ENCODE results near the gene TIAM2. TPM values are rescaled to one million over a fixed set of nuclear protein-coding genes. Genes with fewer than 3 reads are reported as not detected.
"Not testable (repeated sequence)": the region's sequence is repeated elsewhere in the genome, so short reads cannot be mapped to it uniquely, and the experiment has no call there.

The TIAM2 gene
- total RNA-seq, 1 donor from 2014 or later = 11.9 TPM

GRCh38 chr6:155173488-155173887, 178.4 kb downstream of the TIAM2 start:
- DNase-seq (no peak), ATAC-seq (no peak)
- intact Hi-C loops (cut with micrococcal nuclease) = loop anchor here (5.0 to 10.0 kb wide), 2 partner anchors 249 to 306 kb away; no protein-coding TSS in a partner anchor

DNA sequence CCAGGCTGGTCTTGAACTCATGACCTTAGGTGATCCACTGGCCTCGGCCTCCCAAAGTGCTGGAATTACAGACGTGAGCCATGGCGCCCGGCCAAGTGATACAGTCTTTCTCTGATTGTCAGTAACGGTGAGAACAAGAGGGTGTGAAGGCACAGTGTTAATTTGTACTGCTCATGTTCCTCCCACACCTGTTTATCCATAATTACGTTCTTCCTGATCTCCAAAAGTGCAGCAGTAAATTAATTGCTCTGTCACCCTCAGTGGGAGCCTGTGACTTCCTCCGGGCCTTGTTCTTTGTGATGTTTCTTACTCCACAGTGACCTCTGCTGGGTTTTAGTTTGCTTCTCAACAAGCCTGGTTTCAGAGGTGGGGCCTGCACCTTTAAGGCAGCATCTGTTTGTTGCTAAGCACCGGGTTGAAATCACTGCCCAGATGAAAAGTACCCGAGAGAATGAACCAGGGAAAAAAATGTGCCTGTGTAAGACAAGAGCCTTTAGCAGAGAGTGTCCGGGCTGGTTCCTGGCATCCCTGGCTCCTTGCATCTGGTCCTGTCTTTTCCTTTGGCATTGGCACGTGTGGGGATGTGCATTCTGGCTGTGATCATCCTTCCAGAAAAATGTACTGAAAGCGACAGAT, 179.6 kb downstream of the TIAM2 start:
- DNase-seq (peak; percentile 45), ATAC-seq (peak; percentile 86)

GRCh38 chr6:155177363-155177961, 182.3 kb downstream of the TIAM2 start:
- no peak for DNase-seq
- peak; percentile 46 for ATAC-seq
- intact Hi-C loops (cut with micrococcal nuclease) = loop anchor here (5.0 to 10.0 kb wide), 3 partner anchors 70 to 253 kb away; partner anchors contain the start of gene TFB1M

More for the DNA sequence above, 179.6 kb downstream of the TIAM2 start:
- intact Hi-C loops (cut with micrococcal nuclease) = loop anchor here (5.0 to 10.0 kb wide), 4 partner anchors 73 to 307 kb away; partner anchors contain the start of gene TFB1M

DNA sequence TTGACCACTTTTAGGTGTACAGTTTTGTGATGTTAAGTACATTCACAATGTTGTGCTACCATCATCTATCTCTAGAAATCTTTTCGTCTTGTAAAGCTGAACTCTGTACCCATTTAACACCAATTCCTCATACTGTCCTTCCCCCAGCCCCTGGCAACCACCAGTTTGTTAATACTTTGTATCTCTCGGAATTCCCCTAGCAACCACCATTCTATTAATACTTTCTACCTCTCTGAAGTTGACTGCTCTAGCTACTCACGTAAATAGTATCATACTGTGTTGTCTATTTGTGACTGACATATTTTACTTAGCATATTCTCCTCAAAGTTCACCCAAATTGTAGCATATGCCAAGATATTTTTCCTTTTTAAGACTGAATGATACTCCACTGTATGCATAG, 186.4 kb downstream of the TIAM2 start:
- ATAC-seq = no peak
- intact Hi-C loops (cut with micrococcal nuclease) = no loop called here
- no peak for DNase-seq

GRCh38 chr6:155182103-155182502, 187.0 kb downstream of the TIAM2 start:
- no peak for ATAC-seq
- intact Hi-C loops (cut with micrococcal nuclease) = no loop called here
- DNase-seq = no peak

DNA sequence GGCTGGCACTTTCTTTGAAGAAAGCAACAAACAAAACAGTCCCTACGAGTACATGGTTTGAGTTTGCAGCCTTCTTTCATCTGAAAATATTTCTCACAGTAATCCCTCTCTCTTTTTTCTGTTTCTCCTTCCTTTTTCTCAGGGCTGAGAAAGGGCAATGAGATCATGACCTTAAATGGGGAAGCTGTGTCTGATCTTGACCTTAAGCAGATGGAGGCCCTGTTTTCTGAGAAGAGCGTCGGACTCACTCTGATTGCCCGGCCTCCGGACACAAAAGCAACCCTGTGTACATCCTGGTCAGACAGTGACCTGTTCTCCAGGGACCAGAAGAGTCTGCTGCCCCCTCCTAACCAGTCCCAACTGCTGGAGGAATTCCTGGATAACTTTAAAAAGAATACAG, 188.0 kb downstream of the TIAM2 start:
- ATAC-seq (peak; percentile 24), DNase-seq (no peak)
- intact Hi-C loops (cut with micrococcal nuclease) = no loop called here

DNA sequence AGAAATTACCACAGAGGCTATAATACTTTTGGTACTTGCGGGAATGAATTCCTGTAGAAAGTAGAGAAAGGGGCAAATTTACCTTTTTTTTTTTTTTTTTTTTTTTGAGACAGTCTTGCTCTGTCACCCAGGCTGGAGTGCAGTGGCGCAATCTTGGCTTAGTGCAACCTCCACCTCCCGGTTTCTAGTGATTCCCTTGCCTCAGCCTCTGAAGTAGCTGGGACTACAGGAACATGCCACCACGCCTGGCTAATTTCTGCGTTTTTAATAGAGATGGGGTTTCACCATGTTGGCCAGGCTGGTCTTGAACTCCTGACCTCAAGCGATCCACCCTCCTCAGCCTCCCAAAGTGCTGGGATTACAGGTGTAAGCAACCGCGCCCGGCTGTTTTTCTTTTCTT, 189.9 kb downstream of the TIAM2 start:
- intact Hi-C loops (cut with micrococcal nuclease); ATAC-seq; DNase-seq: not testable (repeated sequence)

DNA sequence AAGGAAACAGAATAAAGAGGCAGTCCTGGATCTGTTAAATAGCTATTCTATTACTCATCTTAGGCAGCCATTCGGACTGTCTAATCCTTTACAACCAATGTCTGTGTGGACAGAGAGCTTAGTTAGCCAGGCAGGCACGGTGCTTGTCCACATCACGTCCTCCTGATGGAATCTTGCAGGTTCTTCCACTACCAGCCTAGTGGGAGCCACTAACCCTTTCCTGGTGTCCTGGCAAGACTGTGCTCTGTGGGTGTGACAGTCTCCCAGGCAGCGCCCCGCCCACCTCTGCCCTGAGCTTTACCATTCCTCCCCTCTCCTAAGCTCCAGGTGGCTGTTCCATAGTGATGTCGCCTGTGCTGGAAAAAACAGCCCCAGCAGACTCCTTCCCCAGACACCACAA, 190.4 kb downstream of the TIAM2 start:
- intact Hi-C loops (cut with micrococcal nuclease) = no loop called here
- ATAC-seq = no peak
- no peak for DNase-seq

DNA sequence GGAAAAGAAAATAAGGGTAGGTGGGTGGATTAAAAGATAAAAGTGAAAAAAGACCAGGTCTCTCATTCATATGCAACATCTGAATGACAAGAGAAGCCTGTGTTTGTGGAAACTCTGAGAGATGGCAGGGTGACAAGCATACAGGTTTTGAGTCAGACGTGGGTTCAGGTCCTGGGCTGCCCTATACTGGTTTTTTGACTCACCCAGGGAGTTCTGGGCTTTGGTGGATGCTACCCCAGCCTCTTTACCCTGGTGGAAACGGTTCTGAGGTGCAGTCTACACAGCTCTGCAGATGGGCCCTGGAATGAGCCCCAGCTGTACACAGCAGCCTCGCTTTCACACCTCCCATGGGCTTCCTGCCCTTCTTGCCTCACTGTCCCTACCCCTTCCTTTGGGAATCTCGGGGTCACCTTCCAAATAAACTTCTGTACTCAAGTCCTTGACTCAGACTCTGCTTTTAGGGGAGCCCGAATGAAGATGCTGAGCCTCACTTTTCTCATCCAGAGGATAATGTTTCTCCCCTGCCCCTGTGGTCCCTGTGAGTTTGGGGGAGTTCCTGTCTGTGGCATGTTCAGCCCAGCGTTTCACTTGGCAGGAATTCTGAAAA, 191.0 kb downstream of the TIAM2 start:
- intact Hi-C loops (cut with micrococcal nuclease) = no loop called here
- no peak for ATAC-seq
- DNase-seq = no peak

DNA sequence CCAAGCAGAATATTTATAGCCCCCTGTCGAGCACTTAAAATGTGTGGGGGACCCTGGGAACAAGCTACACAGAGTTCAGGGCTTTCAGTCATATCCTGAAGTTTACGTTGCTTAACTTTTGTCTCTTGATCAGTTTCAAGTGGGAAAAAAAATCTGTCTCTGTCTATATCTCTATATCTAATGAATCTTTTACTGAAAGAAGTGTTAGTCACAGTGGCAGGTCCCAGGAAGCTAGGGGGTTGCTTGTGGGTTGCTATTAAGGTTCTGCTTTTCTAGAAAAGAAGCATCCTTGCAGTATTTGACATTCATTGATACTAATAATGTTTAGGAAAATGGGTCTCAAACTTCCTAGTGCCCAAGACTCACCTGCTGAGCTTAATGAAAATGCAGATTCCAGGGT, 192.0 kb downstream of the TIAM2 start:
- DNase-seq (no peak), ATAC-seq (no peak)
- intact Hi-C loops (cut with micrococcal nuclease) = no loop called here

DNA sequence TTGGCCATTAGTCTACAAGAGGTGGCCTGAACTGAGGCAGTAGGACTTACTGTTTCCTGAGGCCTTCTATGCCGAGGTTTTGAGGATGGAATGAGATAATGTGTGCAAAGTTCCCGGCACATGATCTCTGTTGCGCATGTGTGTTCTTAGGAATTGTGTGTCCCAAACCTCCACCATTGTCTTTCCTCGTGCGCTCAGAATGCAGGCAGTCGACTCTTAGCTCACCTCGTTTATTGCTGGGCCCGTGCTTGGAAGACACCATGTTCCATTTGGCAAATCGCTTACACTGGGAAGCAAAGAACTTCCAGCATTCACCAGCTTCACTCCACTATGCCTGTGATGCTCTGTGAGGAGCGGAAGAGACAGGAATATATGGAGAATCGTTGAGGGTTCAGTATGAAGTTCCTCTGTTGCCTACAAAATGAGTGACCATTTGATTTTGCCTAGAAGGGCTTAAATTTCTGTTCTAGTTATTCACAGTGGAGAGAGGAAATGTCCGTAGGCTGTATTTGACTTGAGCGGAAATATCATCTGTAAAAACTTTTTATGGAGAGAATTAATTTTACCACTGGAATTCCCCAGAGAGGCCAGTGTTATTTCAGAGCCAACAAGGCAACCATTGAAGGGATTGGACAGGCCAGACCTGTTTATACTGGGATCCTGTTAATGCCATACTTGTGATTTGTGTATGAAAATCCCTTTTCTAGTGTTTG, 193.0 kb downstream of the TIAM2 start:
- intact Hi-C loops (cut with micrococcal nuclease) = no loop called here
- ATAC-seq = peak; percentile 40
- no peak for DNase-seq

GRCh38 chr6:155188707-155189496, 193.8 kb downstream of the TIAM2 start:
- no peak for DNase-seq
- intact Hi-C loops (cut with micrococcal nuclease) = no loop called here
- ATAC-seq = no peak

DNA sequence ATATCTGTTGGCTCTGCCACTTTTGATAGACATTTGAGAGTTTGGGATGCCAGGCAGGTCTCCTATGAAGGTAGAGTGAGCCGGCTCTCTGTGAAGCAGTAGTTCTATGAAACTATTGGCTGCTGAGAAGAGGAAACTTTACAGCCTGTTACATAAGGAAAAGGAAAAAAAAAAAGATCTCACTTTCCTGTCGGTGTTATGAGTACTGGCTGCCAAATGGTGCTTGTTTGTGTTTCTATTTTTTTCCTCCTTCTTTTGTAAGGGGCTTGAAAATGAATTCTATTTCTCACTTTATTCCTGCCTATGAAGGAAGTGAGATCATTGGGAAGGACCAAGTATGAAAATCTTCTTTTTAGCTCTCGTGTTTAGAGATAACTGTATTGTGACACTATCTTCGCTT, 195.6 kb downstream of the TIAM2 start:
- no peak for ATAC-seq
- no peak for DNase-seq
- intact Hi-C loops (cut with micrococcal nuclease) = no loop called here

DNA sequence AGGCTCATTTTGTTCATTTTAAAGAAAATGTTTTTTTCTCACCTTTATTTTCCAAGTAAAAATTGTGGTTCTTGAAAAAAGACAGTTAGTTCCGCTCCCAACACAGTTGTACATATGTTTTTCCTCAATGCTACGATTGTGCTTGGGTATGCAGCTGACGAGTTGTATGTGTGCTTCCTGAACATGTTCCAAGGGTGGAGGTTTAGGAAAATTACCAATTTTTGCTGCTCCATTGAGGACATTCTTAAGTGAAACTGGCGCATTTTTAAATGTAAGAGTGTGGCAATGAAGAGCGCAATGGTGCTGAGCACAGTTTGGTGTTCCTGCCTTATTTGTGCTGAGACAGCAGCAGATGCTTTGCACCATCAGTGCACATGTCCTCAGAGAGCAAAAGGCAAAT, 198.4 kb downstream of the TIAM2 start:
- ATAC-seq = no peak

GRCh38 chr6:155194399-155194798, 199.3 kb downstream of the TIAM2 start:
- no peak for ATAC-seq
- intact Hi-C loops (cut with micrococcal nuclease) = no loop called here
- no peak for DNase-seq

More for the DNA sequence above, 198.4 kb downstream of the TIAM2 start:
- intact Hi-C loops (cut with micrococcal nuclease) = no loop called here
- no peak for DNase-seq

DNA sequence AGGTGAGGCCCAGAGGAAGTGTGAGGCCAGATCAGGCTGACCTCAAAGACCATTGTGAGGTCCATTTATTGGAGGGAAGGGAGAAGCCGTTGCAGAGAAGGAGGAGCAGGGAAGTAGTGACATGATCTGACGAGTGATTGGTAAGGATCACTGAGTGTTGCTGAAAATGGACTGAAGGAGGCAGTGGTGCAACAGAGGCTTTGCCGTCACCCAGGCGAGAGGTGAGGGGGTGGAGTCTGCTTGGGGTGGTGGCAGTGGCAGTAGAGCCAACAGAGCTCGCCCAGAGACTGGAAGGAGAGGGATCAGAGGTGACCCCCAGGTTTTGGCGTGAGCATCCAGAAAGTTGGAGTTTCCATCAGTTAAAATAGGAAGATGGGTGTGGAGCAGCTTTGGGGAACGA, 200.8 kb downstream of the TIAM2 start:
- ATAC-seq (no peak), DNase-seq (no peak)
- intact Hi-C loops (cut with micrococcal nuclease) = no loop called here

- DNase-seq (no peak), ATAC-seq (no peak)
- intact Hi-C loops (cut with micrococcal nuclease) = no loop called here
Observed at GRCh38 chr6:155196911-155197310, 201.8 kb downstream of the TIAM2 start.

DNA sequence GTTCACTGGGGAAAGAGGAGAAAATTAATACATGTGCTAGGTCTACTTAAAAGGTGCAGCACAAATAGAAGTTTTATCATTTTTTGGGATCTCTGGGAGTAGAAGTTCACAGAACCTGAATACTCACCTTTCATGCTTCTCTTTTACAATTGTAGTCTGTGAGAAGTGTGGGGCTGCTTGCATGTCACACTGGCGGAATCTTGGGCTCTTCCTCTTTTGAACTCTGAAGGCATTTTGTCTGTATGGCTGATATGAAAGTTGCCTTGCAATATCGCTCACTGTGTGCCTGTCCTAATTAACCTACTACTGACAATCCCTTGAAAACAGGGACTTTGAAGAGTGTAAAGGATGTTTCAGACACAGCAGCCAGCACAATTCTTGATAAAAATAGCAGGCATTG, 202.8 kb downstream of the TIAM2 start:
- intact Hi-C loops (cut with micrococcal nuclease) = no loop called here
- ATAC-seq (no peak), DNase-seq (no peak)

- intact Hi-C loops (cut with micrococcal nuclease) = no loop called here
- no peak for DNase-seq
- ATAC-seq = no peak
Observed at GRCh38 chr6:155200012-155200411, 204.9 kb downstream of the TIAM2 start.

All from left ventricle myocardium superior (tissue), 1 donor.